Measurements from ENCODE around the gene PLCXD1. TPM values are rescaled to one million over a fixed set of nuclear protein-coding genes. Genes with fewer than 3 reads are reported as not detected.

Gene PLCXD1, protein sequence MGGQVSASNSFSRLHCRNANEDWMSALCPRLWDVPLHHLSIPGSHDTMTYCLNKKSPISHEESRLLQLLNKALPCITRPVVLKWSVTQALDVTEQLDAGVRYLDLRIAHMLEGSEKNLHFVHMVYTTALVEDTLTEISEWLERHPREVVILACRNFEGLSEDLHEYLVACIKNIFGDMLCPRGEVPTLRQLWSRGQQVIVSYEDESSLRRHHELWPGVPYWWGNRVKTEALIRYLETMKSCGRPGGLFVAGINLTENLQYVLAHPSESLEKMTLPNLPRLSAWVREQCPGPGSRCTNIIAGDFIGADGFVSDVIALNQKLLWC
- total RNA-seq (2022; extraction: Qiagen RNA extraction; ENCODE audit: low read depth): 26.9 to 34.8 TPM (median 33.6 TPM) in 5 replicates

DNA sequence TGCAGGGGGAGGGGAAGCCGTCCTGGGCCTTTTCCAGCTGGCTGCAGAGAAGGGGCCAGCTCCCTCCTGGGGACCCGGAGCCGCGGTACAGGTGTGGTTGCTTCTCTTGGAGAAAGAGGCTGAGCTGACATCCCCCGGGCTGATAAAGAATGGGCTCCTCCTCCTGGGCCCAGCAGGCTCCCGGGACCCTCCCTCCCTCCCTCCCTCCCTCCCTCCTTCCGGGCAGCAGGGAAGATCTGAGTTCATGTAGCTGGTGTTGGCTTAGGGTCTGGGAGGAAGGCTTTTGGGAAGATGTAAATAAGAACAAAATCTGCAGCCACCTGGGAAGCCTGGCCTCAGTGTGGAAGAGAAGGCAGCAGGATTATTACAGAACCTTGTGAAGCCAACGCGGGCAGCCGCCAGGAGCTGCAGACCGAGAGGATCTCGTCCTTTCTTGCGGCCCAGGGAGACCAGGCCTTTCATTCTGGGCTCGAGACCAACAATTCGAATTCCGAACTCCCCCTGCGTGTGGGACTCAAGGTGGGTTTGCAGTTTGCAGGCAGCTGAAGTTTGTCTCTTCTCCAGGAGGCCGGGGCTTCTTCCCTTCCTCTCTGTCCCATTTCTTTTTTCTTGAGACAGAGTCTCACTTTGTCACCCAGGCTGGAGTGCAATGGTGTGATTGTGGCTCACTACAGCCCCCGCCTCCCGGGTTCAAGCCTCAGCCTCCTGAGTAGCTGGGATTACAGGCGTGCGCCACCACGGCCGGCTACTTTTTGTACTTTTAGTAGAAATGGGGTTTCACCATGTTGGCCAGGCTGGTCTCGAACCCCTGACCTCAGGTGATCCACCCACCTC lies at the start of gene PLCXD1:
PLCXD1 (plus strand) TSS at position 216 of the 834 bp plus-strand sequence. CDS start 2,807 bp downstream, outside the sequence.

GRCh38 chrX:318739-319578 lies 37.8 kb downstream of the PLCXD1 start, which contains the start of gene GTPBP6:
Gene GTPBP6 (minus strand): TSS chrX:318796. CDS start chrX:318787, 9 bp downstream.

Other genes starting within 250 kb of the PLCXD1 start
- 33.0 to 57.8 TPM (median 51.0 TPM) in 5 replicates for gene GTPBP6, start 37.4 kb downstream of the PLCXD1 start, total RNA-seq (2022; extraction: Qiagen RNA extraction; ENCODE audit: low read depth)
- 18.1 to 25.9 TPM (median 23.9 TPM) in 5 replicates for gene PPP2R3B, start 105.5 kb downstream of the PLCXD1 start, total RNA-seq (2022; extraction: Qiagen RNA extraction; ENCODE audit: low read depth)

All from A549 treated with RU486 at 1 μM for 4 hours (cell line).